Activated naive CD4-positive, alpha-beta T cell treated with anti-CD3 and anti-CD28 coated beads, Interleukin-2, amount 50 U/mL, for 16 hours (primary cell): ENCODE measurements around the gene DHX8.
"Not testable (repeated sequence)": the region's sequence is repeated elsewhere in the genome, so short reads cannot be mapped to it uniquely, and the experiment has no call there.

Experiments used
- DNase-seq: peaks from one replicate; pipeline ENCODE4 v3.0.0-alpha.2; 2020

The DHX8 gene

GRCh38 chr17:43483674-43484551 lies at the start of gene DHX8:
TSS of gene DHX8 (plus strand) at chr17:43483975. CDS start at chr17:43484038, 63 bp downstream.
- DNase-seq = peak; percentile 98

- DNase-seq = no peak
Measured at GRCh38 chr17:43434902-43435319, 48.9 kb upstream of the DHX8 start.

- no peak for DNase-seq
Measured at GRCh38 chr17:43437756-43438155, 46.0 kb upstream of the DHX8 start.

- no peak for DNase-seq
Measured at GRCh38 chr17:43438626-43439025, 45.1 kb upstream of the DHX8 start.

GRCh38 chr17:43439041-43439440 lies 44.7 kb upstream of the DHX8 start:
- no peak for DNase-seq

GRCh38 chr17:43442711-43443110 lies 41.1 kb upstream of the DHX8 start:
- DNase-seq = no peak

- no peak for DNase-seq
Measured at GRCh38 chr17:43443381-43443780, 40.4 kb upstream of the DHX8 start.

GRCh38 chr17:43444223-43445008 lies 39.4 kb upstream of the DHX8 start:
- DNase-seq = no peak

GRCh38 chr17:43445009-43445589 lies 38.7 kb upstream of the DHX8 start:
- DNase-seq = no peak

- no peak for DNase-seq
Measured at GRCh38 chr17:43446773-43447172, 37.0 kb upstream of the DHX8 start.

GRCh38 chr17:43448720-43449469 lies 34.9 kb upstream of the DHX8 start:
- no peak for DNase-seq

GRCh38 chr17:43449470-43450248 lies 34.1 kb upstream of the DHX8 start:
- no peak for DNase-seq

- DNase-seq = not testable (repeated sequence)
Measured at GRCh38 chr17:43450791-43451190, 33.0 kb upstream of the DHX8 start.

GRCh38 chr17:43451741-43452140 lies 32.0 kb upstream of the DHX8 start:
- DNase-seq = not testable (repeated sequence)

- no peak for DNase-seq
Measured at GRCh38 chr17:43453331-43453812, 30.4 kb upstream of the DHX8 start.

- DNase-seq = no peak
Measured at GRCh38 chr17:43454868-43455267, 28.9 kb upstream of the DHX8 start.

- no peak for DNase-seq
Measured at GRCh38 chr17:43456029-43456428, 27.7 kb upstream of the DHX8 start.

- no peak for DNase-seq
Measured at GRCh38 chr17:43456661-43457361, 27.0 kb upstream of the DHX8 start.

GRCh38 chr17:43457362-43457692 lies 26.4 kb upstream of the DHX8 start:
- no peak for DNase-seq

- DNase-seq = not testable (repeated sequence)
Measured at GRCh38 chr17:43459878-43460277, 23.9 kb upstream of the DHX8 start.

- DNase-seq = no peak
Measured at GRCh38 chr17:43461185-43461584, 22.6 kb upstream of the DHX8 start.
